Measurements from ENCODE around the gene SMAD2. TPM values are rescaled to one million over a fixed set of nuclear protein-coding genes. Genes with fewer than 3 reads are reported as not detected.

The SMAD2 gene
- total RNA-seq, 1 experiment from 2014 or later: 124 TPM

DNA sequence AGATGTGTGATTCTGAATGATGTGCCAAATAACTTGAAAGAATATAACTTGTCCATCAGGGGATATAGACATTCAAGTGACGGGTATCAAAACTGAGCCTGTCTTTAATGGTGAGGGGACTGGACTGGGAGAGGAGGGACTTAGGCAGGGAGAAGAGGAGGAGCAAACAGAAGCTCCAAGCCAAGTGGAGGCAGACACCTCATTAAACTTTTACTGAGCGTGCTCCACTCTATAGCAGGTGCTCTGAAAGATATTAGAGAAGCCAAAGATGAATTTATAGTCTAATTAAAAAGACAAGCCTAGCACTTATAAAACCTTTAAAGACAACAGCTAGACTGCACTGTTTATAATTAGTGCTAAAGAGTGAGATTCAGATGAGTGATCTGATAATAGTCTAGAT is 47.7 kb upstream of the SMAD2 start:
- H3K27ac ChIP-seq (ENCODE audit: low read depth, low read length, poor library complexity, severe bottlenecking): no peak overlapping the region
- no peak for TF ChIP-seq EZH2 (IDR thresholded peaks at IDR 0.05; ENCODE audit: borderline replicate concordance, low read depth, low read length, poor library complexity, severe bottlenecking)
- TF ChIP-seq, protein P1, sequence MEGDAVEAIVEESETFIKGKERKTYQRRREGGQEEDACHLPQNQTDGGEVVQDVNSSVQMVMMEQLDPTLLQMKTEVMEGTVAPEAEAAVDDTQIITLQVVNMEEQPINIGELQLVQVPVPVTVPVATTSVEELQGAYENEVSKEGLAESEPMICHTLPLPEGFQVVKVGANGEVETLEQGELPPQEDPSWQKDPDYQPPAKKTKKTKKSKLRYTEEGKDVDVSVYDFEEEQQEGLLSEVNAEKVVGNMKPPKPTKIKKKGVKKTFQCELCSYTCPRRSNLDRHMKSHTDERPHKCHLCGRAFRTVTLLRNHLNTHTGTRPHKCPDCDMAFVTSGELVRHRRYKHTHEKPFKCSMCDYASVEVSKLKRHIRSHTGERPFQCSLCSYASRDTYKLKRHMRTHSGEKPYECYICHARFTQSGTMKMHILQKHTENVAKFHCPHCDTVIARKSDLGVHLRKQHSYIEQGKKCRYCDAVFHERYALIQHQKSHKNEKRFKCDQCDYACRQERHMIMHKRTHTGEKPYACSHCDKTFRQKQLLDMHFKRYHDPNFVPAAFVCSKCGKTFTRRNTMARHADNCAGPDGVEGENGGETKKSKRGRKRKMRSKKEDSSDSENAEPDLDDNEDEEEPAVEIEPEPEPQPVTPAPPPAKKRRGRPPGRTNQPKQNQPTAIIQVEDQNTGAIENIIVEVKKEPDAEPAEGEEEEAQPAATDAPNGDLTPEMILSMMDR (conservative IDR thresholded peaks at IDR 0.05; ENCODE audit: low read depth, low read length): no peak
- no peak for DNase-seq (ENCODE audit: low spot score)
- no peaks in the 10 kb centered on the region for H3K9me3 ChIP-seq (ENCODE audit: low read depth, low read length, poor library complexity, severe bottlenecking)
- intact Hi-C loops (cut with micrococcal nuclease; ENCODE audit: unreplicated experiment): no loop called here
- peaks cover 6% of the 10 kb centered on the region for H3K4me1 ChIP-seq (ENCODE audit: insufficient read depth, low read length, poor library complexity, severe bottlenecking)
- ChIA-PET POLR2A (ENCODE audit: low non-redundant PET) (no interaction called here), CTCF (no interaction called here)
- H3K27me3 ChIP-seq (replicated peaks; ENCODE audit: insufficient read depth, low read depth, low read length, poor library complexity): no peaks in the 10 kb centered on the region
- BruUV-seq (replicated peaks): no TSS peak
- H3K4me3 ChIP-seq (ENCODE audit: low read depth, low read length, poor library complexity, severe bottlenecking): no peak overlapping the region
- H3K36me3 ChIP-seq (ENCODE audit: insufficient read depth, low read length, poor library complexity, severe bottlenecking): no peaks in the 10 kb centered on the region

DNA sequence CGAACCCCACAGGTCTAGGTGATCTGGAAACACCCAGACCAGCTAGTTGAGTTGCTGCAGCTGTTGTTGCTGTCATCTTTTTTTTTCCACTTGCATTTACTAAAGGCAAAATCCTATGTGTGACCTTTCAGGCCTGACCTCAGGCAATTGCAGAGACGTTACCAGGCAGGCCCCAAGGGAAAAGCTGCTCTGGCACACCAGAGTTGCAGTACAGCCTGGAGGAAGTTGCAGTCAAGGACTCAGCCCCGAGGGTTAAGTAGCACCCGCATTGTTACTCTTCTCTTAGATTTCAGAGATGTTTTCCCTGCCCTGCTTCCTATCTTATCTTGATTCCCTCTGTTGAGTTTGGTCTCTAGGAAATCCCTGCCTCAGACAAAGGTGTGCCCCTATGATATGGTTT is 45.2 kb upstream of the SMAD2 start:
- Histone ChIP-seq H3K27me3 (replicated peaks; ENCODE audit: insufficient read depth, low read depth, low read length, poor library complexity) (no peaks in the 10 kb centered on the region), H3K4me1 (ENCODE audit: insufficient read depth, low read length, poor library complexity, severe bottlenecking) (no peaks in the 10 kb centered on the region), H3K4me3 (ENCODE audit: low read depth, low read length, poor library complexity, severe bottlenecking) (no peak overlapping the region), H3K9me3 (ENCODE audit: low read depth, low read length, poor library complexity, severe bottlenecking) (no peaks in the 10 kb centered on the region), H3K27ac (ENCODE audit: low read depth, low read length, poor library complexity, severe bottlenecking) (no peak overlapping the region), H3K36me3 (ENCODE audit: insufficient read depth, low read length, poor library complexity, severe bottlenecking) (no peaks in the 10 kb centered on the region)
- no peak for DNase-seq (ENCODE audit: low spot score)
- POLR2A ChIA-PET (ENCODE audit: low non-redundant PET): no interaction called here
- CTCF ChIA-PET: no interaction called here
- BruUV-seq (replicated peaks): no TSS peak
- TF ChIP-seq, protein P1 (conservative IDR thresholded peaks at IDR 0.05; ENCODE audit: low read depth, low read length): no peak
- TF ChIP-seq EZH2 (IDR thresholded peaks at IDR 0.05; ENCODE audit: borderline replicate concordance, low read depth, low read length, poor library complexity, severe bottlenecking): no peak
- intact Hi-C loops (cut with micrococcal nuclease; ENCODE audit: unreplicated experiment): no loop called here

DNA sequence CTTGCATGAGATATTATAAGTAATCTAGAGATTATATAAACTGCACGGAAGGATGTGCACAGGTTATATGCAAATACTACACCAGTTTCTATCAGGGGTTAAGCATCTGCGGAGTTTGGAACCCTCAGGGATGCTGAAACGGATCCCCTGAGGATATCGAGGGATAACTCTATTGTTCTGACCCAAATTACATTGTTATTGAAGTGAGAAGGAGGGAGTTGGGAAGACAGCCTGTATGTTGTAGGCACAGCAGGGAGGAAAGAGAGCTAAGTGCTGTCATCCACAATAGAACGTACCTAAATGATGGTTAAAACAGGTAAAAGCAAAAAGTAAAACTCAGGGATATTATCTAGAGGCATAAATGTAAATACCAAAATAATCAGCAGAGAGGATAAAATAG is 44.6 kb upstream of the SMAD2 start:
- H3K36me3 ChIP-seq (ENCODE audit: insufficient read depth, low read length, poor library complexity, severe bottlenecking): no peaks in the 10 kb centered on the region
- no peaks in the 10 kb centered on the region for H3K9me3 ChIP-seq (ENCODE audit: low read depth, low read length, poor library complexity, severe bottlenecking)
- no peak overlapping the region for H3K4me3 ChIP-seq (ENCODE audit: low read depth, low read length, poor library complexity, severe bottlenecking)
- TF ChIP-seq, protein P1 (conservative IDR thresholded peaks at IDR 0.05; ENCODE audit: low read depth, low read length): no peak
- no peak for TF ChIP-seq EZH2 (IDR thresholded peaks at IDR 0.05; ENCODE audit: borderline replicate concordance, low read depth, low read length, poor library complexity, severe bottlenecking)
- DNase-seq (ENCODE audit: low spot score): no peak
- no peaks in the 10 kb centered on the region for H3K4me1 ChIP-seq (ENCODE audit: insufficient read depth, low read length, poor library complexity, severe bottlenecking)
- POLR2A ChIA-PET (ENCODE audit: low non-redundant PET): no interaction called here
- H3K27ac ChIP-seq (ENCODE audit: low read depth, low read length, poor library complexity, severe bottlenecking): no peak overlapping the region
- intact Hi-C loops (cut with micrococcal nuclease; ENCODE audit: unreplicated experiment): no loop called here
- H3K27me3 ChIP-seq (replicated peaks; ENCODE audit: insufficient read depth, low read depth, low read length, poor library complexity): no peaks in the 10 kb centered on the region
- CTCF ChIA-PET: no interaction called here
- no TSS peak for BruUV-seq (replicated peaks)

Data from A673 (cell line).